Neural progenitor cell (in vitro differentiated cells): Measurements from ENCODE around the gene C19orf25.

Experiments used
- CTCF ChIP-seq: fragments of 200-600 bp; sonication (generic); IDR thresholded peaks from 2 replicates; pipeline ENCODE4 v1.5.1; 2017; ENCODE audit warnings: antibody characterized with exemption, mild to moderate bottlenecking
- EZH2 ChIP-seq: fragments of 200-600 bp; sonication (generic); IDR thresholded peaks from 2 replicates; pipeline ENCODE4 v1.6.1; 2017; ENCODE audit warnings: antibody characterized with exemption, mild to moderate bottlenecking, moderate library complexity

- TF ChIP-seq CTCF: no peak
- no peak for TF ChIP-seq EZH2
These were observed 8.7 kb upstream of the C19orf25 start for GRCh38 chr19:1487576-1488281.
